Stimulated activated CD8-positive, alpha-beta memory T cell treated with anti-CD3 and anti-CD28 coated beads, Interleukin-7, amount 100 ng/mL, for 48 hours (primary cell): ENCODE results near the gene MS4A10.
"Not testable (repeated sequence)": the region's sequence is repeated elsewhere in the genome, so short reads cannot be mapped to it uniquely, and the experiment has no call there.

ENCODE experiments used
- DNase-seq, 2 donors: peaks; one replicate each; pipeline ENCODE4 v3.0.0-alpha.2; 2020; ENCODE audit warnings: low read depth in 1 of 2; ENCODE audit errors: extremely low read depth in 1 of 2

Gene MS4A10

DNA sequence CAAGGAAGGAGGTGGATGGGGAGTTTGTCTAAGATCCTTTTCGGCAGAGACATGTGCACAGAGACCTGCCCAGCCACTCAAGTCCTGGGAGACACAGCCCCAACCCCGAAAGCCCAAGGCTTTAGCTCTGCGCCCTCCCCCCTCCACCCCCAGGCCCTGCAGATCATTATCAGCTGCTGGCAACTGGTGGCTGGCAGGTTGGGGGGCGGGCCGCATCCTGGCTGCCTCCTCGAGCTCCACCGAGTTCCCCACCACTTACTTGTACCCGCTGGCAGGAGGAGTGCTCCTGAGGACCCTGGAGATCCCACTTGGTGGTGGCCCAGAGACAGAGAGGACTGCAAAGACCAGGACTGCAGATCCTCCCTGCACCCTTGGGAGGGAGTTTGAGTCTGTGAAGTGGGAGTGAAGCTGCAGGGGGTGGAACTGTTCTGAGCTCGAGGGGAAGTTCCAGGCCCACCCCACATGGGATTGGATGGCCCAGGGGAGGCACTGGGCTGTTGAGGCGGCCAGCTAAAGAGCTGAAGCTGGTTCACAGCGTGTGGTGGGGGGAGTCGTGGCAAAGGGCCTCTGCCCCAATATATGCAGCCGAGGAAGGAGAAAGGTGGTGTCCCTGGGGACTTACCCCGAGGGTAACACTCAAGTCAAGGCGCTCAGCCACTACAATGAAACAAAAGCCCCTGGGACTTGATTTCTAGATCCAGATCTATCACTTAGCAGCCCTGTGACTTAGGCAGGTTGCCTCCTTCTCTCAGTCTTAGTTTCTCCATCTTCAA, 36.9 kb downstream of the MS4A10 start:
- no peak for DNase-seq

- DNase-seq = not testable (repeated sequence)
Observed at GRCh38 chr11:60823745-60824306, 38.7 kb downstream of the MS4A10 start.

GRCh38 chr11:60825118-60825517, 40.0 kb downstream of the MS4A10 start:
- DNase-seq = no peak

GRCh38 chr11:60825790-60826189, 40.7 kb downstream of the MS4A10 start:
- DNase-seq = no peak

- DNase-seq = no peak
Observed at GRCh38 chr11:60830478-60831142, 45.5 kb downstream of the MS4A10 start.

GRCh38 chr11:60831143-60831500, 46.0 kb downstream of the MS4A10 start:
- DNase-seq = peak; percentile 32 to 64

GRCh38 chr11:60831501-60832079, 46.5 kb downstream of the MS4A10 start:
- DNase-seq = no peak

GRCh38 chr11:60834742-60835533, 49.8 kb downstream of the MS4A10 start:
- no peak for DNase-seq

DNA sequence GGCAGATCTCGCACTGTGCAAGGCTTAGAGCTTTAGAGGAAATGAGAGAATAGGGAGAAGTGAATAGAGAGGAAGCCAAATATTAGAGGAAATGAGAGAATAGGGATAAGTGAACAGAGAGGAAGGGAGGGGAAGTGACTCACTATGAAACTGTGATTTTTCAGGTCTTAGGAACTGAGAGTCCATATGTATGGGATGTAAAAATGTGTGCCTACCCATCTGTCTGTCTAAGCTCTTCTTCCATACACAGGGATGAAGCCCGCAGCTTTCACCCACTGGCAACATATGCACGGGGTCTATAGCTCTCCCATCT, 50.4 kb downstream of the MS4A10 start:
- DNase-seq = no peak

GRCh38 chr11:60836866-60837515, 51.9 kb downstream of the MS4A10 start:
- no peak for DNase-seq

- no peak for DNase-seq
Observed at GRCh38 chr11:60838132-60838531, 53.0 kb downstream of the MS4A10 start.

- DNase-seq = no peak
Observed at GRCh38 chr11:60840470-60841430, 55.6 kb downstream of the MS4A10 start.

GRCh38 chr11:60841797-60842667, 56.9 kb downstream of the MS4A10 start, which contains the start of gene CCDC86:
Gene CCDC86 (plus strand): TSS chr11:60842113. CDS start chr11:60842125, 12 bp downstream.
- DNase-seq = peak; percentile 92 to 96

- no peak for DNase-seq
Observed at GRCh38 chr11:60842668-60843600, 57.8 kb downstream of the MS4A10 start.

DNA sequence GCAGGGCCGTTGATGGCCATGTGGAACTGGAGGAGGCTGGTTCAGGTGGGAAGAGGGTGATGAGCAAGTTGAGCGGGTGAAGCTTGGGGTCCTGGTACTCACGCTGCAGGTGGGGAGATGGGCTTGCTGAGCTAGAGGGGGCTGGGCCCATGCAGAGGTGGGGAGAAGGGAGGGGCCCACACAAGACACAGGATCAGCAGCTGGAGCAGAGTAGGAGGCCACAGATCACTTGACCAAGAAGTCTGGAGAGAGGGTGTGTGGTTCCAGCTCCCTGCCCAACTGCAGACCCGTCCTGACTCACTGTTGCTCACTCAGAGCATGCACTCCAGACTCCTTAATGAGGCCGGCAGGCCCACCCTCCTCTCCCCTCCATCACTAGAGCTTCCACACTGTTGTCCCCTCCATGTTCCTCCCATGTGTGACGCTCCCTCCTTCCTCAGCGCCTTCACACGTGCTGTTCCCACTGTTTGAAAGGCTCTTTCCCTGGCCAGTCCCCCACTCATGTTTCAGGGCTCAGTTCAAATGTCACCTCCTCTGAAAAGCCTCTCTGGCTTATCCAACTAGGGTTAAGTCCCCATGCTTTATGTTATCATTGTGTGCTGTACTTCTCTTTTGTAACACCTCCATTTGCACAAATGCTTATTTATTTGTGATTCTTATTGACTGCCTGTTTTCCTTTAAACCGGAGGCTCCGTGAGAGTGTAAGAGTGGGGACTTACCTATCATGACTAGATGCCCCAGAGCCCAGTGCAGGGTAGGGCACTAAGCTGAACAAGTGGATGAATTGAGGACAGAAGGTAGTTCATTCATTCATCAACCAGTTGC, 59.1 kb downstream of the MS4A10 start:
- no peak for DNase-seq

DNA sequence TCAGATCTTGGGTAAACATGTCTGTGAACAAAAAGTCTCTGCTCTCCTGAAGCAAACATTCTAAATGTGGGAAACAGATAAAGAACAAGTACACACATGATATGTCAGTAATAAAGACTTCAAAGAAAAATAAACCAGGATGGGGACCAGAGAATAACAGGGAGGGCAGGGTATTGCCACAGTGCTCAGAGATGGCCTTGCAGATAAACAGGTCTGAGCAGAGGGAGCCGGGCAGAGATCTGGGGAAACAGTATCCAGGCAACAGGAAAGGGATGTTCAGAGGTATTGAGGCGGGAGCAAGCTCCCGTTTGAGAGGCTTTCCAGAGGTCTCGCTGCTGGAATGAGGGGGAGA, 59.7 kb downstream of the MS4A10 start:
- DNase-seq = no peak

DNA sequence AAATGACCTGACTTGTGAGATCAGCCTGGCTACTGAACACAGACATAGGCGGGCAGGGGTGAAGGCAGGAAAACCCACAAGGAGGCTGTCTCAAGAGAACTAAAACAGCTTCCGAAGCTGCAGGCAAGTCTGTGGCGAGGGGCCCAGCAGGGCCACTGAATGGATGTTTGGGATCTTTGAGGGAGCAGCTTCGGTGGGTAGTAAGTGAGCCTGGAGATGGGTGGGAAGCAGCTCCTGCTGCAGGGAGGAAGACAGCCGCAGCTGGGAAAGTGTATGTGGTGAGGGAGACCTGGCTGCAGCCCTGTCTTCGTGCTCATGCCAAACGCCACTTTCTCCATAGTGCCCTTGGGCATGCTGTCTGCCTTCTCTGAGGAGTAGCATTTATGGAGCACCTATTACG, 60.2 kb downstream of the MS4A10 start:
- no peak for DNase-seq
